ENCODE results near the gene TMEM175. TPM values are rescaled to one million over a fixed set of nuclear protein-coding genes. Genes with fewer than 3 reads are reported as not detected.

Gene TMEM175, protein sequence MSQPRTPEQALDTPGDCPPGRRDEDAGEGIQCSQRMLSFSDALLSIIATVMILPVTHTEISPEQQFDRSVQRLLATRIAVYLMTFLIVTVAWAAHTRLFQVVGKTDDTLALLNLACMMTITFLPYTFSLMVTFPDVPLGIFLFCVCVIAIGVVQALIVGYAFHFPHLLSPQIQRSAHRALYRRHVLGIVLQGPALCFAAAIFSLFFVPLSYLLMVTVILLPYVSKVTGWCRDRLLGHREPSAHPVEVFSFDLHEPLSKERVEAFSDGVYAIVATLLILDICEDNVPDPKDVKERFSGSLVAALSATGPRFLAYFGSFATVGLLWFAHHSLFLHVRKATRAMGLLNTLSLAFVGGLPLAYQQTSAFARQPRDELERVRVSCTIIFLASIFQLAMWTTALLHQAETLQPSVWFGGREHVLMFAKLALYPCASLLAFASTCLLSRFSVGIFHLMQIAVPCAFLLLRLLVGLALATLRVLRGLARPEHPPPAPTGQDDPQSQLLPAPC
- total RNA-seq = 15.9 and 16.6 TPM in 2 replicates

DNA sequence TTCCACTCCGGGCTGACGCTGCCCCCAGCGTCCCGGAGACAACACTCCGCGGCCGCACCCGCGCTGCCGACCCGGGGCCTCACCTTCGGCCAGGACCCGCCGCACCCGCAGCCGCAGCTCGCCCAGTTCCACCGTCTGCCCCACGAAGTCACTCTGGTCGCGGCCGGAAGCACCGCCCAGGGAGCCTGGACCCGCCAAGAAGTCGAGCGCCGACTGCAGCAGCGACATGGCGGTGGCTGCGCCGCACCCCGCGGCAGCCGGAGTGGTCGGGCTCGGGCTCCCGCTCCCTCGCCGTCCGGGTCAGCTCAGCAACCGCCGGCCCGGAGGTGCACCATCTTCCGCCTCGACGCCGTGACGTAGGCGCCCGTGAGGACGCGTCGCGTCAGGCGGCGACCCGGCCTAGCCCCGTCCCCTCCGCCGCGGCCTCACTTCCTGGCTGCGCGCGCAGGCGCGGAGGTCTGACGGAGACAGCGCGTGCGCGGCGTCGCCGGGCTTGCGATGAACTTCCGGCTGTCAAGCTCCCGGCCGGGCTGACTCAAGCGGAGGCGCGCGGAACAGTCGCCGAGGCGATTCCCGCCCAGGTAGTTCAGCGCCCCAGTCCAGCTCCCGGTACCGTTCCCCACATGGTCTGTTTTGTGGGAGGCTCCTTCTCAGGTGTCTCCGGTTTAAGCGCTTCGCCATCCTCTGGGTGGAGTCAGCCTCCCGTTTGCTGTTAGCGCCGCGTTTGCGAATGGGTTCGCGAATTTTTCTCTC lies at the start of gene TMEM175, which contains the start of gene GAK:
TMEM175 (plus strand) TSS at position 501 of the 753 bp plus-strand sequence. CDS start 15,280 bp downstream, outside the sequence.
GAK (minus strand) TSS at position 357 of the 753 bp plus-strand sequence; CDS start at position 228, 129 bp downstream.

DNA sequence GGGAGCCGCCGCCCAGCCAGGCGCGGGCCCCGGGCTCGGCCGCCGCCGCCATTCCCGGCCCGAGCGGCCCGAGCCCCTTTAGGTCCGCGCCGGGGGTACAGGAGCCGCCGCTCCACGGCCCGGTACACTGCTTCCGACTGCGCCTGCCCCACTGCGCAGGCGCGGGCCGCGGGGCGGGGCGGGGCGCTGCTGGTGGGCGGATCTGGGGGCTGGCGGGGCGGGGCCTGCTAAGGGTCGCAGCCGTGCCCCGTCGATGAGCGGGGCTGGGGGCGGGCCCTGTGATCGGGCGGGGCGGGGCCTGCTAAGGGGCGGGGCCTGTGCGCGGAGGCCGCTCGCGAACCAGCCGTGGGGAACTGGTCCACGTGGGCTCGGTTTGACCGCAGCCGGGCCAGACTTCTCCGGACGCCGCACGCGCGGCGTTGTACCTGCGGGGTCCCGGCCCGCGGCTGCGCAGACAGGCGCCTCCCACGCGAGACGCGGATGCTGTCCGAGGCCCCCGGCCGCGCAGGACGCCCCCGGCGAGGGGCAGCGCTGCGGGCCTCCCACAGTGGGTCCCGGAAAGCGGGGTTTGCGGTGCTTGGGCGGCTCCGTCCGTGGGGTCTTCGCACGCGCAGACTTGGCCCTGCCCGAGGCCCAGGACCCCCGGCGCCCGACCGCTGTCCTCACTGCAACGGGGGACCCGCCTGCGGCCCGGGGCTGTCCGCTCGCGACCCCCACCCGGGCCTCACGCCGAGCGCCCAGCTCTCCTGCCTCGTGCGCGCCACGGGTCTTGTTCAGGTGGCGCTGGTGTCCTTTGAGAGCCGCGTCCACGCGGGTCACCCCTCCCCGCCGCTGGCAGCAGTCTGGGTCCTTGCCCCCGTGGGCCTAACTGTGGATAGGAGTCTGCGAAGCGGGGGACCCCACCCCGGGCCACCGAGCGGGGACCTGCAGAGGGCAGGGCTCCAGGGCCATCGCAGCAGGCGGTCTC lies 41.5 kb downstream of the TMEM175 start, which contains the start of gene DGKQ:
DGKQ (minus strand) TSS at position 139 of the 967 bp plus-strand sequence; CDS start at position 52, 87 bp downstream.

DNA sequence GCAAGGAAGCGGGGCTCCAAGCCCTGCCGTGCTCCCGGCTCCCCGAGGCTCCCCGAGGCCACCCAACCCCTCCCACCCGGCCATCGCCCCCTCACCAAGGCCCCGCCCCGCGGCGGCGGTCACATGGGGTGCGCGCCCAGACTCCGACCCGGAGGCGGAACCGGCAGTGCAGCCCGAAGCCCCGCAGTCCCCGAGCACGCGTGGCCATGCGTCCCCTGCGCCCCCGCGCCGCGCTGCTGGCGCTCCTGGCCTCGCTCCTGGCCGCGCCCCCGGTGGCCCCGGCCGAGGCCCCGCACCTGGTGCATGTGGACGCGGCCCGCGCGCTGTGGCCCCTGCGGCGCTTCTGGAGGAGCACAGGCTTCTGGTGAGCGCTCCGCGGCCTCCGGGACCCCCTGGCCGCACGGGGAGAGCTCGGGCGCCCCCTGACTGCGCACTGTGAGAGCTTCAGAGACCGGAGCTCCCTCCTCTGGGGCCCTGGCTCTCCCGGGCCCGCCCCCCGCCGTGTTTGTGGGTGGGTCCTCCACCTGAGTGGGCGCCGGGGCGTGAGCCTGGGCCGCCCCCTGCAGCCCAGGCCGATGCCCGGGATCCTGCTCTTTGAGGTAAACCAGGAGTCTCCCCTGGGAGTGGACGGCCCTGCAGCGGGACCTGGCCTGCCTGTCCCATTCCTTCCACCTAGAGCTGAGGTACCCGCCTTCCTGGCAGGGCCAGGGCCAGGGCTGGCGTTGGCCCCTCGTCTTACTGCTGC lies 54.8 kb downstream of the TMEM175 start, which contains the start of gene IDUA:
IDUA (plus strand) TSS at position 166 of the 745 bp plus-strand sequence; CDS start at position 207, 41 bp downstream.

DNA sequence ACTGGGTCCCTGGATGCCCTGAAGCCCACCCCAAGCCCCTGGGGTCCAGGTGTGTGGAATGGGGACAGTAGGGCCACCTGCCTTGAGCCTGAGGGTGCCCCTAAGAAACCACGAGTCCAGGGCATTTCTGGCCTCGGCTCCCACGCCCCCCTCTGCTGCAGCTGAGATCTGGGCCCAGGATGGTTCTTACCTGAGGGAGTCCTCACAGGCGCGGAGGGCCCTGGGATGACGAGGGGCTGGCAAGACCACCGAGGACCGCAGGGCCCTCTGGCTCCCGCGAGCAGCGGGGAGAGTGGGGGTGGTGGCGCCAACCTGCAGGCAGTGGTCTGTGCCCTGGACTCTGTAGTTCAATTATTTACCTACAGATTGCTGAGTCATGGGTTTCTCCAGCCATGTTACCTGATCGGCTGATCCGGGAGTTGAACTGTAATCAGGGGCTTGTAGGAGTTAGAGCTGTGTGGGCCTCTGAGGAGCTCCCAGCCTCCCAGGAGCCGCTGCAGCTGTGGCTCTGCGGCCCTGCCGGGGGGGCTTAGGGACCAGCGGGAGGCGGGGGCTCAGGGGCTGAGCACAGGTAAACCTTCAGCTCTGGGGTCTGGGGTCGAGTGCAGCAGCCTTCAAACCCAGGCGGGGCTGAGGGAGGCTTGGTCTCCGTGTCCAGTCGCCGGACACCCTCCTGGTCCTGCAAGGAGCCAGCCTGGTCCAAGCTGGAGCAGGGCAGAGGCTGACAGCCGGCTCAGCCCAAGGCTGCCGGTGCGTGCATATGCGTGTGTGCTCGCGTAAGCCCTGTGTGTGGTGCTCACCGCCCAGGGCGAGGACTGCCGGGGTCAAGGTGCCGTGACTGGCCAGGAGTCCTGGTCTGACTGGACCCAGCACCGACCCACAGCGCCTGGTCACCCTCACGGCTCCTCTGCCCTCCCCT lies 61.1 kb downstream of the TMEM175 start, which contains the start of gene SLC26A1:
SLC26A1 (minus strand) TSS at position 294 of the 919 bp plus-strand sequence. CDS start 1,701 bp downstream, outside the sequence.

Other genes starting within 250 kb of the TMEM175 start
- 2.1 and 2.5 TPM in 2 replicates for gene SLC49A3, start 243.3 kb upstream of the TMEM175 start, total RNA-seq
- 26.2 and 30.9 TPM in 2 replicates for gene PCGF3, start 226.6 kb upstream of the TMEM175 start, total RNA-seq
- gene CPLX1, start 106.3 kb upstream of the TMEM175 start, total RNA-seq = under 0.01 TPM in 1 of 2 replicates, not detected in the other
- gene GAK, start 144 bp upstream of the TMEM175 start, total RNA-seq = 76.9 and 95.8 TPM in 2 replicates
- gene DGKQ, start 41.1 kb downstream of the TMEM175 start, total RNA-seq = 7.7 TPM in 2 replicates
- 1.0 and 4.8 TPM in 2 replicates for gene IDUA, start 54.6 kb downstream of the TMEM175 start, total RNA-seq
- not detected in 2 replicates for gene SLC26A1, start 60.9 kb downstream of the TMEM175 start, total RNA-seq
- 37.0 and 37.3 TPM in 2 replicates for gene FGFRL1, start 79.2 kb downstream of the TMEM175 start, total RNA-seq
- 0.30 and 0.34 TPM in 2 replicates for gene RNF212, start 181.1 kb downstream of the TMEM175 start, total RNA-seq
- 295 and 321 TPM in 2 replicates for gene SPON2, start 240.1 kb downstream of the TMEM175 start, total RNA-seq

Data from bronchus fibroblast of lung (primary cell).